Fibroblast of gingiva (primary cell): ENCODE results near the gene ZBTB21.

Experiments used
- DNase-seq: peaks from one replicate; pipeline ENCODE4 v3.0.0-alpha.2; 2011; ENCODE audit warnings: low read depth

ZBTB21 gene

GRCh38 chr21:42009831-42010506 is at the start of gene ZBTB21:
Gene ZBTB21, minus strand, starts transcription at chr21:42010360. Its CDS starts 16,265 bp downstream, at chr21:41994095.
- DNase-seq = peak; percentile 97

DNA sequence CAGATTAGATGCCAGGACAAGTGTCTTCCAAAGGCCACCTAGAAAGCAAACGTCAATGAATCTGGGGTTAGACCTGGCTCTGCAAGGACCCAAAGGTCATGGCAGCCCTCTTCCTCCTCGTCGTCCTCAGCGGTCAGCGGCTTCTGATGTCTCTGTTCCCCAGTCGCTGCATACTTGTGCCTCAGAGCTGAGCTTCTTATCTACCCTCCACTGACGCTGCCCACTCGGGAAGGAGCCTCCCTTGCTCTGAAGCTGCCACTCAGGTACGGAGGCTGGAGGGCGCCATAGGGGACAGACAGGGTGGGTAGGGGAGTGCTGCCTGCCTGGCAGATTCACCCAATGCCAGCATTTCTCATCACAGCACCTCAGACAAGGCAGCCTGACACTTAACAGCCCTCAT is 49.6 kb upstream of the ZBTB21 start:
- no peak for DNase-seq

DNA sequence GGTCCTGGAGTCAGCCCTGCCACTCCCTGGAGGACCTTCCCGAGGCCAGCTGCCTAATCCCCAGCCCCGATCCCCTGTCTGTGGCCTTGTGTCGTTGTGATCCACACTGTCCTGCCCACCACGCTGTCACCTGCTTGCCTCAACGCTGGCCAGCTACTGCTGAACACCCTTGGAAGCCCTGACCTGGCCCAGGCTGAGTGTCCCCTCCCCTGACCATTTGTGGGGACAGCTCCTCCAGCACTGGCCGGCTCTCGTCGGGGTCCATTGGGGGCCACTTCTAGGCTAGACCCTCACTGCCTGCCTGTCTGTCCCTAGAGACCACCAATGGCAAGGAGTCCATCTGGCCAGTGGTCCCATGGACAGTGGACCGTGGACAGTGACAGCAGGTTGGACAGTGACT is 49.0 kb upstream of the ZBTB21 start:
- no peak for DNase-seq

DNA sequence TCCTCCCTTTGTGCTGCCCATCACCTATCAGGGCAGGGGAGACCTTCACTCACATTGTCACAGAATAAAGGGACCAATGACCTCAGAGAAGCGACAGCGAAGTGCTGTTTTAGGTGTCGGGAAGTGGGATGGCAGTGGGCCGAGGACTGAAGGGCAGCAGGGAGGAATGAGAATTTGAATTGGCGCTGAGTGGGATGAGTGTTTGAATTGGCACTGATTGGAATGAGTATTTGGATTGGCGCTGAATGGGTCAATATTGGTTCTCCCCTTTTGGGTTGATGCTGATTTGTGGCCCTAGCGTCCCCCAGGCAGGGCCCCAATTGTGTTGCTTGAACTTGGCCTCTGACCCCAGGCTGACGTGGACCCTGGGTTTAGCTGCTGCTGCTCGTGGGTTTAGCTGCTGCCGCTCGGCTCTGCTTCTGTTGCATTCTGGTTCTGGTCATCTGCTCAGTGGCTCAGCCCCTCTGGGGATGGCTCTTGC is 48.5 kb upstream of the ZBTB21 start:
- no peak for DNase-seq

DNA sequence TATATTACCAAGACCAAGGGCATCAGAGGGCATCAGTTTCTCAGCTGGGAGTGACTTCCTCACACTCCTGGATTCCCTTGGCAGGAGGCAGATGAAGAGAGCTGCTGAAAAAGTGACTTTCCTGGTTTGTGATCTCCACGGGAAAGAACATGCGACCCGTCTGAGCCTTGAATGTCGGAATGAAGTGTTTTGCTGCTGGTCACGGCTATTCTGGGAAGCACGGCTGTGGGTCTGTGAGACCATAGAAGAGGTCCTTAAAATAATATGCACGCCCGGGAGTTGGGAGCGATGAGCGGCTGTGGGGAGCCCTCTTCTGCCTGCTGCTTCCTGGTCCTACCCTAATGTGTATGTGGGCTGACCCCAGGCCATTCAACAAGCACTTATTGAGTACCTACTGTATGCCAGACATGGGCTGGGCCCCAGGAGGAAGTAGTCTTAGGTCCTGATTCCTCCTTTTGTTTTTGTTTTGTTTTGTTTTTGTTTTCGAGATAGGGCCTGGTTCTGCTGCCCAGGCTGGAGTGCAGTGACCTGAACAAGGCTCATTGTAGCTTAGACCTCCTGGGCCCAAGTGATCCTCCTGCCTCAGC is 47.8 kb upstream of the ZBTB21 start:
- no peak for DNase-seq

- DNase-seq = peak; percentile 98
Measured at GRCh38 chr21:42056996-42057689, 47.0 kb upstream of the ZBTB21 start.

DNA sequence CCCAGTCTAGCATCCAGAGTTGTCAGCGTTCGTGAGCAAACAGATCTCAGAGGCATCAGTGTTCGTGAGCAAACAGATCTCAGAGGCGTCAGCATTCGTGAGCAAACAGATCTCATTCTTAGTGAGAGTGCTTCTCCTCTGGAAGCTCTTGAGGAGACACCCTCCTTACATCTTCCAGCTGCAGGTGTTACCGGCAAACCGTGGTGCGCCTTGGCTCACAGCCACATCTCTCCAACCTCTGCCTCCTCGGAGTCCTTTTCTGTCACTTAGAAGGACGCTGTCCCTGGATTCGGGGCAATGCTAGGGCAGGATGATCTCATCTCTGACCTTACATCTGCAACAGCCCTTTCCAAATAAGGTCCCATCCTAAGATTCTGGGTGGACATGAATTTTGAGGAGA is 46.3 kb upstream of the ZBTB21 start:
- no peak for DNase-seq

DNA sequence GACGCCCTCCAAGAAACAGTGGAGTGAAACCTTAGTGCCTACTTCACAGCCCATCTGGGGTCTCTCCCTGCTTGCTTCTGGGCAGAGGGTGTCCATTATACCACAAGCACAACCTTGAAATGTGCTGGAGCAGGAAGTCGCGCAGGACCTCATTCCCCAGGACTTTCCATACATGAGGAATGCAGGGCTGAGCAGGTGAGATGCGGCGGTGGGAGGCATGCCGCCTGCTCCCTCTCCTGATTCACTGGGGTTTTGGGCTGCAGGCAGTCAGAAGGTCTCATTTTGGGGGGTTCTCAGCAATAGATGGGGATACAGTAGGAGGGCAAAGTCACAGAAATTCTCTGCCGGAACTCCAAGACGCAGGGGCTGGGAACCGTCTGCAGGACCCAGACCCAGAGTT is 45.3 kb upstream of the ZBTB21 start:
- DNase-seq = no peak

DNA sequence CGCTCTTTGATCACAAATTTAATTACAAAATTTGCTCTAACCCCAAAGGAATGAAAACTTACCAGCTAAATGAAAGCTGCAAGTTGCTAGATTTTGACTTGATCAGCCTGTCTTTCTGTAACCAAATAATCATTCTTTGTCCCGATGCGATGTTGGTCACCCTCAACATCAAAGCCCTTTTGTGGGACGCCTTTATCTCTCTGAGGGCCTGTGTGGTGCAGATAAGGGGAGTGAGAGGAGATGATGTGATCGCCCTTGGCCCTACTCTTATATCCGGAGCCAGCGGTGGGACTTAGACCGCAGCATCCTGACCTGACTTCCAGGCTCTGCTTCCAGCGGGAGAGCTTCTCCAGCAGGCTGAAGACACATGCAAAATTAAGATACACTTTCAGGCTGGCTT is 41.6 kb upstream of the ZBTB21 start:
- DNase-seq = no peak

GRCh38 chr21:42049578-42050430 is 39.6 kb upstream of the ZBTB21 start:
- no peak for DNase-seq

- no peak for DNase-seq
Measured at GRCh38 chr21:42048870-42049577, 38.9 kb upstream of the ZBTB21 start.

- DNase-seq = peak; percentile 78
Measured at GRCh38 chr21:42047821-42048613, 37.9 kb upstream of the ZBTB21 start.

DNA sequence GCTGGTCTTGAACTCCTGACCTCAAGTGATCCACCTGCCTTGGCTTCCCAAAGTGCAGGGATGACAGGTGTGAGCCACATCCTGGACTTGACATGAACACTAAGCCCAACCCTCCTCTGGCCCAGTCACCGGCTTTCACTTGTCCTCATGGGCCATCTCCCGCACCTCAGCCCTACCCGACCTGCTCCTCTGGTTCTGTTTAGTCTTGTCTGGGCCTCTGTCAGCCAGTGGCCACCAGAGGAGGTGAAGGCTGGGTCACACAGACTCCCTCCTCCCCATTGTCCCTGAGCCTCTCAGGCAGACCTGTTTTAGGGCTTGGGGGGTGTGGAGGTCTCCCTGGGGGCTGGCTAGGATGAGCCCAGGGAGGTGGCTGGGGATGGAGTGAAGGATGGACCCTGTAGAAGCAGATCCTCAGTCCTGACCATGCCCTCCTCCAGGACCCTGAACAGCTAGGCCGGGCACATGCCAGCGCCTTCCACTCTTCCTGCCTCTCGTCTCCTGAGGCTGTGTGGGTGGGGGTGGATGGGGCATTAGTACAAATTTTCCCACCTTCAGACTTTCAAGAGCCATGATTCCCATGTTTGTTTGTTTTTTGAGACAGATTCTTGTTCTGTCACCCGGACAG is 34.8 kb upstream of the ZBTB21 start:
- no peak for DNase-seq

DNA sequence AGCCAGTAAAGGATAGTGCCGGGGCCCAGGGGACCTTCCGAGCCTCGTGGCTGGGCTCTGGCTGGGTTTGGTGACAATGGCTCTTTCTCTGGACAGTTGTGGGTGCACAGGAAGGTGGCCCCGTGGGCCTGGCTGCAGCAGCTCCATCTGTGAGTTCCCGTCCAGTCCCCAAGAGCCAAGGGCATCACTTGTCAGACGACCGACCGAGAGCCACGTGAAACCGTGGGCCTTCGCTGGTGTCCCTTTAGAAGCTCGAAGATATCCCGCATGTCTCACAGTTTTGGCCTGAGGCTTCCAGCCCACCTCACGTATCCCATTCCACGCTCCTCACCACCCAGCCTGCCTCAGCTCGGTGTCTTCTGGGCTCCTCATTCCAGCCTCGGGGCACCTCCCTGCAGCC is 33.8 kb upstream of the ZBTB21 start:
- no peak for DNase-seq

DNA sequence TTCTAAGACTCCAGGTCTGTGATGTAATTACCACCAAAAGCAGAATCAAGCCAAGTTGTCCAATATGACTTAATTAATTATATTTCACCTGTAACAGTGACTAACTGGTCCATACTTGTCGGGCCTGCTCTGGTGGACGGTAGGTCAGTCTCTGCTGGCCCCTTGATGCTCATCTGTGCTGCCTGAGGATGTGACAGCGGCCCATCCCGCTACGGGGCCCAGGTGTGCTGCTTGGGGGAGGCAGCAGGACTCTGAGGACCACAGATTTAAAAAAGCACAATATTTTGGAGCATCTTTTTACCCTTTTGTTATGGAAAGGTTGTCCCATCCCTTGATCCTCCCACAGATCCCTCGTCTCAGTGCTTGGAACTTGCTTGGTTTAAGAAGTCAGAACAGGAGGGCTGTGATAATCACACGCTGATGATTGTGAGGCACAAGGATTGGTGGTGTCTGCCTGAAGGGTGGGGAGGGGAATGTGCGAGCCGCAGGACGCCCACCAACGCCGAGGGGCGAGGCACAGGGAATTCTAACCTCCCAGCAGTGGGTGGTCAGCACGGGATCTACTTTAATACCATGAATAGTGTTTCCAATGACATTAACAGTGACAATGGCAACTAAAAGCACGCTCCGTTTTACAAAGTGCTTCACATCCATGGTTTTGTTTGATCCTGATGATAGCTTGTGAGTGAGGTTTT is 33.2 kb upstream of the ZBTB21 start:
- no peak for DNase-seq

GRCh38 chr21:42042651-42043050 is 32.5 kb upstream of the ZBTB21 start:
- DNase-seq = no peak

- DNase-seq = no peak
Measured at GRCh38 chr21:42041711-42042110, 31.6 kb upstream of the ZBTB21 start.

DNA sequence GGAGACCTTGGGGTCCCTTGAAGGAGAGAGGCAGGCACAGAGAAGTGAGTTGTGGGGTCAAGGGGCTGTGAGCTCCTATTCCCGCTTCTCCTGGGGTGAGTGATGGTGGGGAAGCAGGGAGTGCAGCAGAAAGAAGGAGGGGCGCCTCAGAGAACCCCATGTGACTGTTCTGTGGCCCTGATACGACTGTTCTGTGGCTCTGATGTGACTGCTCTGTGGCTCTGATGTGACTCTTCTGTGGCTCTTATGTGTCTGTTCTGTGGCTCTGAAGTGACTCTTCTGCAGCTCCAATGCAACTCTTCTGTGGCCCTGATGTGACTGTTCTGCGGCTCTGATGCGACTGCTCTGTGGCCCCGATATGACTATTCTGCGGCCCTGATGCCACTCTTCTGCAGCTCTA is 31.1 kb upstream of the ZBTB21 start:
- no peak for DNase-seq

DNA sequence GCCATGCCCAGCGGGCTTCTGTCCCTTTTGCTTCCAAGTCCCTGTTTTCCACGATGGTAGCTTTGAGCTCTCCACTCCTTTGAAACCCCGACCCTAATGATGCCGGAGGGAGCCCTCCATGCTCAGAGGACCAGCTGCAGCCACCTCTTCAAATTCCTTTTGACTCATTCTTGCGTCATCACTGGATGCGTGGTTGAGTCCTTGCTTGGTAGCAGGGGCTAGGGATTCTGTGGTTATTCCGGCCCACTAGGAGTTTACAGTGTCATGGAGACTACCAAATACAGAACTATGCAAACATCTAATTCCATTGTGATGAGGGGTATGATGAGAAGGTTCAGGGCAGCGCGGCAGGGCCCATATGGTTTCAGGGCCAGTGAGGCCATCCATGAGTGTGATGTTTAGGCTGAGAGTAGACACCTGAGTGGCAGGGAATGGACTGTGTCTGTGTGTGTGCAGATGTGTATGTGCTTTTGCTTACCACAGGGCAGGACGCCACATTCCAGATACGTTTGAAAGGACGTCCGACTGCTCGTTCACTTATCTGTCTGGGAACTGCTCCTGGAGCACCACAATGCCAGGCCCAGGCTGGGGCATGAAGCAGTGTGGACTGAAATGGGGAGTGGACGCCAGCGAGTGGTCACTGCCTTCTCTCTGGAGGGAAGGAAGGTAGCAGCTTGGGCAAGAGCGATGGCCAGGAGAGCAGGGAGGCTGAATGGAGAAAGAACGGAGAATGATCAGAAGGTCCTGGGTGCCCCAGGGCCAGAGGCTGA is 30.4 kb upstream of the ZBTB21 start:
- peak; percentile 96 for DNase-seq
